K562 (cell line): Measurements from ENCODE around the gene APIP. TPM values are rescaled to one million over a fixed set of nuclear protein-coding genes. Genes with fewer than 3 reads are reported as not detected.

Experiments
- CBX1 ChIP-seq: sonication (generic); IDR thresholded peaks from 2 replicates; pipeline ENCODE4 v1.6.1; 2016; ENCODE audit warnings: antibody characterized with exemption, low read depth, mild to moderate bottlenecking
- ELF2 ChIP-seq: fragments of 250-450 bp; sonication (Bioruptor Pico); IDR thresholded peaks from 2 replicates; pipeline ENCODE4 v1.5.0; 2021; ENCODE audit warnings: mild to moderate bottlenecking
- GMEB1 ChIP-seq: fragments of 250-450 bp; sonication (Bioruptor Pico); IDR thresholded peaks from 2 replicates; pipeline ENCODE4 v1.4.0; 2020; ENCODE audit warnings: mild to moderate bottlenecking
- HNRNPL ChIP-seq: fragments of 200-400 bp; formaldehyde crosslinking; IDR thresholded peaks from 2 replicates; pipeline ENCODE4 v1.6.1; 2017; ENCODE audit warnings: low read depth, mild to moderate bottlenecking, low read length
- HNRNPLL ChIP-seq: fragments of 200-400 bp; formaldehyde crosslinking; IDR thresholded peaks from 2 replicates; pipeline ENCODE4 v1.6.1; 2017; ENCODE audit warnings: low read length, low read depth, mild to moderate bottlenecking; ENCODE audit not compliant: poor library complexity, severe bottlenecking
- MAFF ChIP-seq: IDR thresholded peaks from 2 replicates; pipeline ENCODE4 v1.6.1; 2012; ENCODE audit warnings: low read length, improper control_type of control experiment
- NEUROD1 ChIP-seq: fragments of 150-350 bp; IDR thresholded peaks from 2 replicates; pipeline ENCODE4 v1.6.1; 2014; ENCODE audit warnings: borderline replicate concordance, low read length, low read depth; ENCODE audit not compliant: partially characterized antibody
- POLR2B ChIP-seq: fragments of 450-650 bp; IDR thresholded peaks from 2 replicates; pipeline ENCODE4 v1.6.1; 2018; ENCODE audit warnings: low read depth; ENCODE audit not compliant: partially characterized antibody
- RNF219 ChIP-seq: fragments of 250-450 bp; sonication (Bioruptor Pico); IDR thresholded peaks from 2 replicates; pipeline ENCODE4 v1.5.0; 2022; ENCODE audit warnings: mild to moderate bottlenecking
- TEAD1 ChIP-seq, 2 experiments: fragments of 450-650 bp in 1 of 2; sonication (generic) in 1 of 2; formaldehyde crosslinking; IDR thresholded peaks; 2 replicates each; pipeline versions ENCODE4 v1.4.0 to v1.8.0; 2020 to 2022; ENCODE audit warnings: mild to moderate bottlenecking in 2 of 2, missing genetic modification reagents in 1 of 2
- USF2 ChIP-seq: sonication (generic); formaldehyde crosslinking; IDR thresholded peaks from 2 replicates; pipeline ENCODE4 v1.5.0; 2020; ENCODE audit warnings: missing genetic modification reagents
- VEZF1 ChIP-seq: fragments of 200-800 bp; sonication (Bioruptor generic); IDR thresholded peaks from 2 replicates; pipeline ENCODE4 v1.6.1; 2017; ENCODE audit warnings: missing genetic modification characterization, missing compliant biosample characterization
- ZBTB33 ChIP-seq: sonication (generic); formaldehyde crosslinking; IDR thresholded peaks from 2 replicates; pipeline ENCODE4 v1.8.1; 2023; ENCODE audit warnings: mild to moderate bottlenecking, missing genetic modification reagents
- ZFX ChIP-seq: sonication (generic); formaldehyde crosslinking; IDR thresholded peaks from 2 replicates; pipeline ENCODE4 v1.8.0; 2022; ENCODE audit warnings: mild to moderate bottlenecking, missing genetic modification reagents, moderate library complexity
- ZNF12 ChIP-seq: sonication (generic); formaldehyde crosslinking; IDR thresholded peaks from 2 replicates; pipeline ENCODE4 v1.4.0; 2020; ENCODE audit warnings: mild to moderate bottlenecking, missing genetic modification reagents
- ZNF398 ChIP-seq: fragments of 250-450 bp; sonication (Bioruptor Pico); IDR thresholded peaks from 2 replicates; pipeline ENCODE4 v1.8.0; 2021; ENCODE audit warnings: moderate library complexity, mild to moderate bottlenecking, inconsistent platforms
- polyA plus RNA-seq, 8 experiments: library from polyadenylated mRNA; depleted of rRNA in 4 of 8; stranded (reverse) in 5 of 8; unstranded in 3 of 8; fragments of >200 nt; fragmentation: Nextera tagmentation in 2 of 8; fragmentation: Illumina TruSeq in 1 of 8; extraction: Ambion mirVana in 2 of 8; extraction: Trizol in 1 of 8; gene quantifications; 2 replicates each; pipeline versions ENCODE4 v1.2.1 to v1.2.3, GENCODE V29; 2011 to 2014; ENCODE audit warnings: inconsistent platforms in 1 of 8, missing spikeins in 1 of 8
- total RNA-seq, 7 experiments: library from RNA; depleted of rRNA in 6 of 7; stranded (reverse); fragments of >200 nt in 6 of 7; fragmentation: Illumina TruSeq in 2 of 7; extraction: Trizol in 2 of 7; gene quantifications; 2 replicates each; pipeline versions ENCODE4 v1.2.1 to v1.2.3, GENCODE V29; 2011 to 2021; ENCODE audit warnings: low replicate concordance in 1 of 7

Gene APIP
- total and polyA plus RNA-seq, 9 of the 15 experiments (the other 6 are each of a cell fraction or from before 2014, with no cell fraction given): 63.7 to 110 (median 82.8) TPM

- TF ChIP-seq RNF219 (CRISPR knock-in tag): no peak
- TF ChIP-seq HNRNPL: 0 out of 2 replicates have a peak, but pooled peaks have one; percentile 35
- TF ChIP-seq ZFX (CRISPR knock-in tag): peak; percentile 98
- TF ChIP-seq TEAD1 (CRISPR knock-in tag; IDR thresholded peaks at IDR 0.05): peak; percentile 11 to 83; a peak in 1 of 4 replicates
- peak; percentile 99 for TF ChIP-seq VEZF1 (CRISPR knock-in tag)
- peak; percentile 93 for TF ChIP-seq POLR2B
- TF ChIP-seq ZBTB33 (CRISPR knock-in tag): 0 out of 2 replicates have a peak, but pooled peaks have one; percentile 27
- no peak for TF ChIP-seq MAFF
- peak; percentile 44; the same call in 1 of the 2 replicates for TF ChIP-seq ELF2
- TF ChIP-seq CBX1: peak; percentile 67; the same call in 1 of the 2 replicates
- TF ChIP-seq ZNF12: peak; percentile 40
- no peak for TF ChIP-seq ZNF398 (CRISPR knock-in tag)
- peak; percentile 49 for TF ChIP-seq HNRNPLL
- no peak for TF ChIP-seq NEUROD1
- TF ChIP-seq USF2 (CRISPR knock-in tag): peak; percentile 51
- TF ChIP-seq GMEB1: no peak
Measured at GRCh38 chr11:34916015-34916842, at the start of gene APIP, which contains the start of gene PDHX (continued).
